Measurements from ENCODE around the gene MICAL1.

- TF ChIP-seq, protein P1, sequence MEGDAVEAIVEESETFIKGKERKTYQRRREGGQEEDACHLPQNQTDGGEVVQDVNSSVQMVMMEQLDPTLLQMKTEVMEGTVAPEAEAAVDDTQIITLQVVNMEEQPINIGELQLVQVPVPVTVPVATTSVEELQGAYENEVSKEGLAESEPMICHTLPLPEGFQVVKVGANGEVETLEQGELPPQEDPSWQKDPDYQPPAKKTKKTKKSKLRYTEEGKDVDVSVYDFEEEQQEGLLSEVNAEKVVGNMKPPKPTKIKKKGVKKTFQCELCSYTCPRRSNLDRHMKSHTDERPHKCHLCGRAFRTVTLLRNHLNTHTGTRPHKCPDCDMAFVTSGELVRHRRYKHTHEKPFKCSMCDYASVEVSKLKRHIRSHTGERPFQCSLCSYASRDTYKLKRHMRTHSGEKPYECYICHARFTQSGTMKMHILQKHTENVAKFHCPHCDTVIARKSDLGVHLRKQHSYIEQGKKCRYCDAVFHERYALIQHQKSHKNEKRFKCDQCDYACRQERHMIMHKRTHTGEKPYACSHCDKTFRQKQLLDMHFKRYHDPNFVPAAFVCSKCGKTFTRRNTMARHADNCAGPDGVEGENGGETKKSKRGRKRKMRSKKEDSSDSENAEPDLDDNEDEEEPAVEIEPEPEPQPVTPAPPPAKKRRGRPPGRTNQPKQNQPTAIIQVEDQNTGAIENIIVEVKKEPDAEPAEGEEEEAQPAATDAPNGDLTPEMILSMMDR (IDR thresholded peaks at IDR 0.05): no peak
- TF ChIP-seq EZH2 (IDR thresholded peaks at IDR 0.05; ENCODE audit: borderline replicate concordance, insufficient read depth, low read depth, low read length, poor library complexity, severe bottlenecking): no peak
Measured at GRCh38 chr6:109461733-109462526, 6.4 kb upstream of the MICAL1 start.

Data from B cell (primary cell).